ENCODE data around the gene SCMH1. TPM values are rescaled to one million over a fixed set of nuclear protein-coding genes. Genes with fewer than 3 reads are reported as not detected.

SCMH1 gene
- total RNA-seq, 2 experiments from 2014 or later, result 25.3 to 26.1 TPM

GRCh38 chr1:41285818-41286217 is 43.7 kb upstream of the SCMH1 start:
- ATAC-seq (no peak), DNase-seq (no peak)
- TF ChIP-seq CTCF (IDR thresholded peaks at IDR 0.05), result no peak
- POLR2A ChIA-PET, result no interaction called here
- intact Hi-C loops (cut with micrococcal nuclease), result no loop called here
- Mint-ChIP-seq H3K27ac (no peak overlapping the region), H3K27me3 (peaks cover 44% of the 10 kb centered on the region), H3K4me1 (ENCODE audit: low read depth) (peaks cover 5% of the 10 kb centered on the region), H3K36me3 (ENCODE audit: low read depth) (no peaks in the 10 kb centered on the region), H3K9me3 (no peaks in the 10 kb centered on the region), H3K4me3 (no peak overlapping the region)
- CTCF ChIA-PET, result interaction anchor here (1.0 to 4.3 kb wide), 2 partner anchors 8 to 146 kb away, joined by 3 to 17 read pairs; no protein-coding TSS in a partner anchor

GRCh38 chr1:41284121-41284520 is 42.0 kb upstream of the SCMH1 start:
- H3K27ac Mint-ChIP-seq, result no peak overlapping the region
- H3K36me3 Mint-ChIP-seq (ENCODE audit: low read depth), result no peaks in the 10 kb centered on the region
- DNase-seq (no peak), ATAC-seq (no peak)
- ChIA-PET CTCF (interaction anchor here (1.1 to 4.9 kb wide), 15 partner anchors 10 to 232 kb away, joined by 3 to 65 read pairs (median 8); partner anchors contain the start of gene FOXO6), POLR2A (no interaction called here)
- no peaks in the 10 kb centered on the region for H3K9me3 Mint-ChIP-seq
- intact Hi-C loops (cut with micrococcal nuclease), result loop anchor here (5.0 kb wide), 1 partner anchor 133 kb away; no protein-coding TSS in a partner anchor
- peaks cover 5% of the 10 kb centered on the region for H3K4me1 Mint-ChIP-seq (ENCODE audit: low read depth)
- no peak for TF ChIP-seq CTCF (IDR thresholded peaks at IDR 0.05)
- H3K4me3 Mint-ChIP-seq, result no peak overlapping the region
- H3K27me3 Mint-ChIP-seq, result peaks cover 37% of the 10 kb centered on the region

DNA sequence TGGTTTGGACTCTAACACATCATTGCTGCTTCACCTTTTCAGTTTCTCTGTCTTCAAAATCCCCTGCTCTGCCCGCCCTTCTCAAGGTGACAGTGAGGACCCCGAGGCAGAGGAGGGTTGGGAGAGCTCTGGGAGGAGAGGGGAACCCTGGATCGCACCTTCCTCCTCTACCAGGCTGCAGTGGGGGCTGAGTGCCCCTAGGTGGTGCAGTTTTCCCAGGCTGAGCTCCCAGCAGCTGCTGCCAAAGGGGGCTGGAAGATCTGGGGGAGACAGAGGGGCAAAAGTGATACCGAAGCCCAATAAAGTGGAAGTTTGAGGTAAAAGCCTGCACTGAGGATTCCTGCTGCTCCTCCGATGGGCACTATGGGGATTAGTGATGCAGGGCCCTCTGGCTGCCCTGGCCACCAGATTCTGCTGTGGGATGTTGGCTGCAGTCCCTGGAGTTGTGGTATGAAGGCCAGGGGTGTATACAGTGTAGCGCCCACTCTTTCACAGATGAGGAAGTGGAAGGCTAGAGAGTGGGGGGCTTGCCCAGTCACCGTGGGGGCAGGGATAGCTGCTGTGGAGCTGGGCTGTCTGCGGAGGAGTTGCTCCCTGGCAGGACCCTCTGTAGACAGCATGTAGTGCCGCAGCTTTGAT is 40.7 kb upstream of the SCMH1 start:
- Mint-ChIP-seq H3K27ac (no peak overlapping the region), H3K36me3 (ENCODE audit: low read depth) (no peaks in the 10 kb centered on the region), H3K27me3 (peaks cover 33% of the 10 kb centered on the region), H3K9me3 (no peaks in the 10 kb centered on the region), H3K4me1 (ENCODE audit: low read depth) (peaks cover 5% of the 10 kb centered on the region), H3K4me3 (no peak overlapping the region)
- CTCF ChIA-PET, result interaction anchor here (0.5 to 4.9 kb wide), 32 partner anchors 8 to 873 kb away, joined by 3 to 65 read pairs (median 4); partner anchors contain the start of gene FOXO6
- peak; percentile 90 for TF ChIP-seq CTCF (IDR thresholded peaks at IDR 0.05)
- ATAC-seq, result peak; percentile 82
- intact Hi-C loops (cut with micrococcal nuclease), result loop anchor here (5.0 kb wide), 1 partner anchor 135 kb away; no protein-coding TSS in a partner anchor
- POLR2A ChIA-PET, result no interaction called here
- peak; percentile 56 for DNase-seq

DNA sequence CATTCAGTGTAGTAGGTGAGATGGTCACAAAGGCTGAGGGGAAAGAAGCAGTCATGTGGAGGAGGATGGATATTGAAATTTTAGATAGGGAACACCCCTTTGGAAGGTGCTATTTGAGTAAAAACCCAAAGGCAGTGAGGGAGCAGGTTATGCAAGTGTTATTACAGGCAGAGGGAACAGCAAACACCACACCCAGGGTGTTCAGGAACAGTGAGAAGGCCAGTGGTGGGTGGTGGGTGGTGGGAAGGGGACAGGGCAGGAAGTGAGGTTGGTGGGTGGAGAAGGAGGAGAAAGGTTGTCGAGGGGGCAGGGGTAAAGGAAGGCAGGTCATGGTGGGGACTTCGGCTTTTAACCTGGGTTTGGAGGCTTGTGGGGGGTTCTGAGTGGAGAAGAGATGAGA is 39.2 kb upstream of the SCMH1 start:
- TF ChIP-seq CTCF (IDR thresholded peaks at IDR 0.05), result no peak
- POLR2A ChIA-PET, result interaction anchor here (0.6 kb wide), 1 partner anchor 378 kb away, joined by 3 read pairs; no protein-coding TSS in a partner anchor
- Mint-ChIP-seq H3K27me3 (peaks cover 24% of the 10 kb centered on the region), H3K9me3 (no peaks in the 10 kb centered on the region), H3K36me3 (ENCODE audit: low read depth) (no peaks in the 10 kb centered on the region), H3K27ac (no peak overlapping the region), H3K4me3 (no peak overlapping the region), H3K4me1 (ENCODE audit: low read depth) (peaks cover 5% of the 10 kb centered on the region)
- CTCF ChIA-PET, result interaction anchor here (1.1 to 4.9 kb wide), 5 partner anchors 13 to 152 kb away, joined by 5 to 65 read pairs (median 15); no protein-coding TSS in a partner anchor
- ATAC-seq (no peak), DNase-seq (no peak)
- intact Hi-C loops (cut with micrococcal nuclease), result loop anchor here (5.0 kb wide), 1 partner anchor 136 kb away; no protein-coding TSS in a partner anchor
